HepG2 (cell line): ENCODE results near the gene ILRUN. TPM values are rescaled to one million over a fixed set of nuclear protein-coding genes. Genes with fewer than 3 reads are reported as not detected.

Experiments used
- ADNP ChIP-seq: sonication (generic); formaldehyde crosslinking; IDR thresholded peaks from 2 replicates; pipeline ENCODE4 v1.4.0; 2020; ENCODE audit warnings: missing genetic modification reagents
- BCL6 ChIP-seq: IDR thresholded peaks from 2 replicates; pipeline ENCODE4 v1.6.1; 2016; ENCODE audit warnings: missing genetic modification reagents, missing compliant biosample characterization
- CHCHD3 ChIP-seq: sonication (generic); formaldehyde crosslinking; IDR thresholded peaks from 2 replicates; pipeline ENCODE4 v1.8.0; 2022; ENCODE audit warnings: mild to moderate bottlenecking, missing genetic modification reagents, moderate library complexity
- CHD4 ChIP-seq: fragments of 200-600 bp; sonication (generic); IDR thresholded peaks from 2 replicates; pipeline ENCODE4 v1.7.0; 2017; ENCODE audit warnings: mild to moderate bottlenecking, low read length, borderline replicate concordance
- TGIF2 ChIP-seq: IDR thresholded peaks from 2 replicates; pipeline ENCODE4 v1.6.1; 2016; ENCODE audit warnings: control low read depth, missing compliant biosample characterization
- TSC22D2 ChIP-seq: sonication (generic); formaldehyde crosslinking; IDR thresholded peaks from 2 replicates; pipeline ENCODE4 v1.5.1; 2020; ENCODE audit warnings: missing genetic modification reagents, mild to moderate bottlenecking, borderline replicate concordance
- ZFP37 ChIP-seq: sonication (generic); formaldehyde crosslinking; IDR thresholded peaks from 2 replicates; pipeline ENCODE4 v1.4.0; 2020; ENCODE audit warnings: missing genetic modification reagents, borderline replicate concordance
- ZNF33B ChIP-seq: sonication (generic); formaldehyde crosslinking; IDR thresholded peaks from 2 replicates; pipeline ENCODE4 v1.5.1; 2020; ENCODE audit warnings: mild to moderate bottlenecking, missing genetic modification reagents
- ZNF354B ChIP-seq: sonication (generic); formaldehyde crosslinking; IDR thresholded peaks from 2 replicates; pipeline ENCODE4 v1.8.0; 2022; ENCODE audit warnings: mild to moderate bottlenecking, missing genetic modification reagents
- ZNF747 ChIP-seq: sonication (generic); formaldehyde crosslinking; IDR thresholded peaks from 2 replicates; pipeline ENCODE4 v1.8.1; 2023; ENCODE audit warnings: missing genetic modification reagents, mild to moderate bottlenecking, borderline replicate concordance
- ZNF75D ChIP-seq: sonication (generic); formaldehyde crosslinking; IDR thresholded peaks from 2 replicates; pipeline ENCODE4 v1.8.1; 2023; ENCODE audit warnings: missing genetic modification reagents, mild to moderate bottlenecking, borderline replicate concordance
- ZNF775 ChIP-seq: sonication (generic); formaldehyde crosslinking; IDR thresholded peaks from 2 replicates; pipeline ENCODE4 v1.4.0; 2020; ENCODE audit warnings: missing genetic modification reagents, mild to moderate bottlenecking, moderate library complexity, borderline replicate concordance
- polyA plus RNA-seq, 8 experiments: library from polyadenylated mRNA; depleted of rRNA in 3 of 8; stranded (reverse) in 7 of 8; unstranded in 1 of 8; fragments of >200 nt; fragmentation: Illumina TruSeq in 4 of 8; extraction: Trizol in 4 of 8; gene quantifications; 2 replicates each; pipeline versions ENCODE4 v1.2.1 to v1.2.3, GENCODE V29; 2011 to 2016; ENCODE audit warnings: low read depth in 4 of 8, missing spikeins in 1 of 8, mixed read lengths in 1 of 8; ENCODE audit not compliant: insufficient read depth in 1 of 8
- total RNA-seq, 5 experiments: library from RNA; depleted of rRNA; stranded (reverse); fragments of >200 nt; fragmentation: Illumina TruSeq; extraction: Trizol; gene quantifications; 2 replicates each; pipeline ENCODE4 v1.2.3, GENCODE V29; 2016; ENCODE audit warnings: low read depth in 1 of 5
- TF ChIP-seq, protein P1 (sequence below): fragments of 450-650 bp; IDR thresholded peaks from 2 replicates; pipeline ENCODE4 v1.6.1; 2017; ENCODE audit warnings: mild to moderate bottlenecking
- TF ChIP-seq, protein P2 (sequence below): fragments of 450-650 bp; IDR thresholded peaks from 2 replicates; pipeline ENCODE4 v1.6.1; 2017
- TF ChIP-seq, protein P3 (sequence below): sonication (generic); formaldehyde crosslinking; IDR thresholded peaks from 2 replicates; pipeline ENCODE4 v1.4.0; 2020; ENCODE audit warnings: missing genetic modification reagents, borderline replicate concordance
- TF ChIP-seq, protein P4 (sequence below): sonication (generic); formaldehyde crosslinking; IDR thresholded peaks from 2 replicates; pipeline ENCODE4 v1.5.0; 2020; ENCODE audit warnings: mild to moderate bottlenecking, missing genetic modification reagents, borderline replicate concordance
- TF ChIP-seq, protein P5 (sequence below): sonication (generic); formaldehyde crosslinking; IDR thresholded peaks from 2 replicates; pipeline ENCODE4 v1.8.1; 2023; ENCODE audit warnings: missing genetic modification reagents, mild to moderate bottlenecking, borderline replicate concordance
- TF ChIP-seq, protein P6 (sequence below): sonication (generic); formaldehyde crosslinking; IDR thresholded peaks from 2 replicates; pipeline ENCODE4 v1.4.0; 2020; ENCODE audit warnings: missing genetic modification reagents

The ILRUN gene
- total and polyA plus RNA-seq, 2 of the 13 experiments (the other 11 are each of a cell fraction or from before 2014, with no cell fraction given): 45.5 to 66.6 TPM

- TF ChIP-seq, protein P1, sequence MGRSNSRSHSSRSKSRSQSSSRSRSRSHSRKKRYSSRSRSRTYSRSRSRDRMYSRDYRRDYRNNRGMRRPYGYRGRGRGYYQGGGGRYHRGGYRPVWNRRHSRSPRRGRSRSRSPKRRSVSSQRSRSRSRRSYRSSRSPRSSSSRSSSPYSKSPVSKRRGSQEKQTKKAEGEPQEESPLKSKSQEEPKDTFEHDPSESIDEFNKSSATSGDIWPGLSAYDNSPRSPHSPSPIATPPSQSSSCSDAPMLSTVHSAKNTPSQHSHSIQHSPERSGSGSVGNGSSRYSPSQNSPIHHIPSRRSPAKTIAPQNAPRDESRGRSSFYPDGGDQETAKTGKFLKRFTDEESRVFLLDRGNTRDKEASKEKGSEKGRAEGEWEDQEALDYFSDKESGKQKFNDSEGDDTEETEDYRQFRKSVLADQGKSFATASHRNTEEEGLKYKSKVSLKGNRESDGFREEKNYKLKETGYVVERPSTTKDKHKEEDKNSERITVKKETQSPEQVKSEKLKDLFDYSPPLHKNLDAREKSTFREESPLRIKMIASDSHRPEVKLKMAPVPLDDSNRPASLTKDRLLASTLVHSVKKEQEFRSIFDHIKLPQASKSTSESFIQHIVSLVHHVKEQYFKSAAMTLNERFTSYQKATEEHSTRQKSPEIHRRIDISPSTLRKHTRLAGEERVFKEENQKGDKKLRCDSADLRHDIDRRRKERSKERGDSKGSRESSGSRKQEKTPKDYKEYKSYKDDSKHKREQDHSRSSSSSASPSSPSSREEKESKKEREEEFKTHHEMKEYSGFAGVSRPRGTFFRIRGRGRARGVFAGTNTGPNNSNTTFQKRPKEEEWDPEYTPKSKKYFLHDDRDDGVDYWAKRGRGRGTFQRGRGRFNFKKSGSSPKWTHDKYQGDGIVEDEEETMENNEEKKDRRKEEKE: no peak
- TF ChIP-seq ZNF75D (CRISPR knock-in tag): no peak
- TF ChIP-seq ZNF775: no peak
- TF ChIP-seq BCL6 (CRISPR knock-in tag): no peak
- TF ChIP-seq ADNP (CRISPR knock-in tag): no peak
- TF ChIP-seq, protein P2, sequence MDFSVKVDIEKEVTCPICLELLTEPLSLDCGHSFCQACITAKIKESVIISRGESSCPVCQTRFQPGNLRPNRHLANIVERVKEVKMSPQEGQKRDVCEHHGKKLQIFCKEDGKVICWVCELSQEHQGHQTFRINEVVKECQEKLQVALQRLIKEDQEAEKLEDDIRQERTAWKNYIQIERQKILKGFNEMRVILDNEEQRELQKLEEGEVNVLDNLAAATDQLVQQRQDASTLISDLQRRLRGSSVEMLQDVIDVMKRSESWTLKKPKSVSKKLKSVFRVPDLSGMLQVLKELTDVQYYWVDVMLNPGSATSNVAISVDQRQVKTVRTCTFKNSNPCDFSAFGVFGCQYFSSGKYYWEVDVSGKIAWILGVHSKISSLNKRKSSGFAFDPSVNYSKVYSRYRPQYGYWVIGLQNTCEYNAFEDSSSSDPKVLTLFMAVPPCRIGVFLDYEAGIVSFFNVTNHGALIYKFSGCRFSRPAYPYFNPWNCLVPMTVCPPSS: no peak
- TF ChIP-seq, protein P3, sequence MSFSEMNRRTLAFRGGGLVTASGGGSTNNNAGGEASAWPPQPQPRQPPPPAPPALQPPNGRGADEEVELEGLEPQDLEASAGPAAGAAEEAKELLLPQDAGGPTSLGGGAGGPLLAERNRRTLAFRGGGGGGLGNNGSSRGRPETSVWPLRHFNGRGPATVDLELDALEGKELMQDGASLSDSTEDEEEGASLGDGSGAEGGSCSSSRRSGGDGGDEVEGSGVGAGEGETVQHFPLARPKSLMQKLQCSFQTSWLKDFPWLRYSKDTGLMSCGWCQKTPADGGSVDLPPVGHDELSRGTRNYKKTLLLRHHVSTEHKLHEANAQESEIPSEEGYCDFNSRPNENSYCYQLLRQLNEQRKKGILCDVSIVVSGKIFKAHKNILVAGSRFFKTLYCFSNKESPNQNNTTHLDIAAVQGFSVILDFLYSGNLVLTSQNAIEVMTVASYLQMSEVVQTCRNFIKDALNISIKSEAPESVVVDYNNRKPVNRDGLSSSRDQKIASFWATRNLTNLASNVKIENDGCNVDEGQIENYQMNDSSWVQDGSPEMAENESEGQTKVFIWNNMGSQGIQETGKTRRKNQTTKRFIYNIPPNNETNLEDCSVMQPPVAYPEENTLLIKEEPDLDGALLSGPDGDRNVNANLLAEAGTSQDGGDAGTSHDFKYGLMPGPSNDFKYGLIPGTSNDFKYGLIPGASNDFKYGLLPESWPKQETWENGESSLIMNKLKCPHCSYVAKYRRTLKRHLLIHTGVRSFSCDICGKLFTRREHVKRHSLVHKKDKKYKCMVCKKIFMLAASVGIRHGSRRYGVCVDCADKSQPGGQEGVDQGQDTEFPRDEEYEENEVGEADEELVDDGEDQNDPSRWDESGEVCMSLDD (CRISPR knock-in tag): no peak; the same call in 1 of the 2 replicates
- TF ChIP-seq ZNF354B: no peak
- peak; percentile 39; the same call in 1 of the 2 replicates for TF ChIP-seq CHD4
- no peak for TF ChIP-seq CHCHD3
- TF ChIP-seq ZNF747: no peak
- TF ChIP-seq, protein P4, sequence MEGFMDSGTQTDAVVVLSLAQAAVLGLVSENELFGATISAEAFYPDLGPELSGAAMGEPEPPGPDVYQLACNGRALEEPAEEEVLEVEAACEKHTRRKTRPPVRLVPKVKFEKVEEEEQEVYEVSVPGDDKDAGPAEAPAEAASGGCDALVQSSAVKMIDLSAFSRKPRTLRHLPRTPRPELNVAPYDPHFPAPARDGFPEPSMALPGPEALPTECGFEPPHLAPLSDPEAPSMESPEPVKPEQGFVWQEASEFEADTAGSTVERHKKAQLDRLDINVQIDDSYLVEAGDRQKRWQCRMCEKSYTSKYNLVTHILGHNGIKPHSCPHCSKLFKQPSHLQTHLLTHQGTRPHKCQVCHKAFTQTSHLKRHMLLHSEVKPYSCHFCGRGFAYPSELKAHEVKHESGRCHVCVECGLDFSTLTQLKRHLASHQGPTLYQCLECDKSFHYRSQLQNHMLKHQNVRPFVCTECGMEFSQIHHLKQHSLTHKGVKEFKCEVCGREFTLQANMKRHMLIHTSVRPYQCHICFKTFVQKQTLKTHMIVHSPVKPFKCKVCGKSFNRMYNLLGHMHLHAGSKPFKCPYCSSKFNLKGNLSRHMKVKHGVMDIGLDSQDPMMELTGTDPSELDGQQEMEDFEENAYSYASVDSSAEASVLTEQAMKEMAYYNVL (CRISPR knock-in tag): no peak
- TF ChIP-seq ZNF33B (CRISPR knock-in tag): no peak
- TF ChIP-seq ZFP37 (CRISPR knock-in tag): no peak
- TF ChIP-seq, protein P5, sequence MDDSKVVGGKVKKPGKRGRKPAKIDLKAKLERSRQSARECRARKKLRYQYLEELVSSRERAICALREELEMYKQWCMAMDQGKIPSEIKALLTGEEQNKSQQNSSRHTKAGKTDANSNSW (CRISPR knock-in tag): no peak
- TF ChIP-seq, protein P6, sequence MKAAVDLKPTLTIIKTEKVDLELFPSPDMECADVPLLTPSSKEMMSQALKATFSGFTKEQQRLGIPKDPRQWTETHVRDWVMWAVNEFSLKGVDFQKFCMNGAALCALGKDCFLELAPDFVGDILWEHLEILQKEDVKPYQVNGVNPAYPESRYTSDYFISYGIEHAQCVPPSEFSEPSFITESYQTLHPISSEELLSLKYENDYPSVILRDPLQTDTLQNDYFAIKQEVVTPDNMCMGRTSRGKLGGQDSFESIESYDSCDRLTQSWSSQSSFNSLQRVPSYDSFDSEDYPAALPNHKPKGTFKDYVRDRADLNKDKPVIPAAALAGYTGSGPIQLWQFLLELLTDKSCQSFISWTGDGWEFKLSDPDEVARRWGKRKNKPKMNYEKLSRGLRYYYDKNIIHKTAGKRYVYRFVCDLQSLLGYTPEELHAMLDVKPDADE: no peak
- no peak for TF ChIP-seq TSC22D2 (CRISPR knock-in tag)
- TF ChIP-seq TGIF2 (CRISPR knock-in tag): 0 out of 2 replicates have a peak, but pooled peaks have one; percentile 49
Observed at GRCh38 chr6:34667481-34668238, 28.9 kb downstream of the ILRUN start (continued).
